T-cell (primary cell): ENCODE results near the gene CELSR1. TPM values are rescaled to one million over a fixed set of nuclear protein-coding genes. Genes with fewer than 3 reads are reported as not detected.

Source experiments
- ATAC-seq, 4 experiments: fragments of 200-7000 bp in 3 of 4; fragments of 150-1000 bp in 1 of 4; cut with Tn5 transposase; replicated peaks in 1 of 4; 1 replicate in 3 of 4; 2 replicates in 1 of 4; pipeline ENCODE4 v1.10.0; 2021; ENCODE audit warnings: moderate library complexity in 3 of 4, mild to moderate bottlenecking in 2 of 4, moderate number of reproducible peaks in 1 of 4
- CTCF ChIA-PET, 2 donors: fragments of 300-600 bp; sonication (Branson Sonifier 250); formaldehyde crosslinking; loops; one replicate each; lab custom pipeline; 2022; ENCODE audit warnings: antibody characterized with exemption in 2 of 2; lab: Charles Lee
- POLR2A ChIA-PET, 2 donors: fragments of 300-600 bp; sonication (Branson Sonifier 250); formaldehyde crosslinking; loops; one replicate each; lab custom pipeline; 2022; ENCODE audit warnings: antibody characterized with exemption in 2 of 2; lab: Charles Lee
- DNase-seq, 35 experiments: peaks; one replicate each; pipeline versions ENCODE4 v3.0.0 to v3.0.0-alpha.2; 2013 to 2023
- H3K27ac ChIP-seq: one replicate; pipeline ENCODE4 v1.5.1; 2013; ENCODE audit warnings: low read length
- H3K27me3 ChIP-seq, 2 experiments: replicated peaks in 1 of 2; 1 replicate in 1 of 2; 2 replicates in 1 of 2; pipeline versions ENCODE4 v1.6.1 to v1.7.0; 2013; ENCODE audit warnings: low read length in 1 of 2, mixed read lengths in 1 of 2; ENCODE audit not compliant: control insufficient read depth in 2 of 2, insufficient read depth in 2 of 2; ENCODE audit errors: extremely low read depth in 1 of 2
- H3K36me3 ChIP-seq, 2 donors: 1 replicate in 1 of 2; 2 replicates in 1 of 2; pipeline versions ENCODE4 v1.6.1 to v1.7.0; 2013; ENCODE audit warnings: low read length in 1 of 2; ENCODE audit not compliant: control insufficient read depth in 2 of 2, insufficient read depth in 1 of 2; ENCODE audit errors: extremely low read depth in 1 of 2
- H3K4me1 ChIP-seq, 2 experiments: 1 replicate in 1 of 2; 2 replicates in 1 of 2; pipeline versions ENCODE4 v1.6.1 to v1.7.0; 2013; ENCODE audit warnings: low read length in 2 of 2, mixed read lengths in 1 of 2; ENCODE audit not compliant: insufficient read depth in 2 of 2, control insufficient read depth in 1 of 2; ENCODE audit errors: extremely low read depth in 1 of 2
- H3K4me3 ChIP-seq, 2 donors: 1 replicate in 1 of 2; 2 replicates in 1 of 2; pipeline versions ENCODE4 v1.5.1 to v1.7.0; 2013; ENCODE audit warnings: mild to moderate bottlenecking in 2 of 2, low read length in 1 of 2, moderate library complexity in 1 of 2; ENCODE audit not compliant: control insufficient read depth in 1 of 2; ENCODE audit errors: extremely low read depth in 1 of 2
- H3K9me3 ChIP-seq: 2 replicates; pipeline ENCODE4 v1.7.0; 2013
- H3K27ac Mint-ChIP-seq, 2 donors: one replicate each; pipeline ENCODE4 v1.8.0; 2020 to 2021; ENCODE audit warnings: mild to moderate bottlenecking in 2 of 2, mixed read lengths in 2 of 2
- H3K27me3 Mint-ChIP-seq, 2 donors: one replicate each; pipeline ENCODE4 v1.8.0; 2021 to 2022; ENCODE audit warnings: mixed read lengths in 2 of 2
- H3K36me3 Mint-ChIP-seq: one replicate; pipeline ENCODE4 v1.8.0; 2021; ENCODE audit warnings: mixed read lengths
- H3K4me1 Mint-ChIP-seq, 3 donors: one replicate each; pipeline ENCODE4 v1.8.0; 2020 to 2022; ENCODE audit warnings: mixed read lengths in 3 of 3, mild to moderate bottlenecking in 1 of 3
- H3K4me3 Mint-ChIP-seq, 3 donors: one replicate each; pipeline ENCODE4 v1.8.0; 2020 to 2022; ENCODE audit warnings: mild to moderate bottlenecking in 3 of 3, mixed read lengths in 3 of 3, moderate library complexity in 3 of 3
- H3K9me3 Mint-ChIP-seq, 3 donors: one replicate each; pipeline ENCODE4 v1.8.0; 2020 to 2022; ENCODE audit warnings: mixed read lengths in 3 of 3
- WGBS: methylation state at CpG from one replicate; pipeline ENCODE4 v1.1.5; 2013; ENCODE audit warnings: missing lambda C conversion rate; ENCODE audit not compliant: insufficient coverage; 5-methylcytosine and 5-hydroxymethylcytosine counted together
- total RNA-seq, 35 experiments: library from RNA in 6 of 35; stranded (reverse) in 6 of 35; fragments of 120-200 nt in 1 of 35; gene quantifications; one replicate each; pipeline versions ENCODE4 v1.2.1 to v1.2.4 and lab custom pipeline; 2013 to 2026

Gene CELSR1
- total RNA-seq, 5 donors from 2014 or later (not counting 1 experiment from before 2014, with no cell fraction given), result 1.1 to 2.7 (median 1.6) TPM

- POLR2A ChIA-PET, result no interaction called here
- H3K27ac ChIP-seq, result peak overlapping the region; percentile 41
- H3K36me3 ChIP-seq, result peaks cover 0 to 6% of the 10 kb centered on the region in 2 donors
- peak overlapping the region; percentile 79 to 82 (median 80) for H3K4me3 Mint-ChIP-seq
- H3K4me1 Mint-ChIP-seq, result peaks cover 32 to 46% (median 45%) of the 10 kb centered on the region in 3 donors
- H3K27ac Mint-ChIP-seq, result peak overlapping the region; percentile 76 to 86
- H3K27me3 ChIP-seq, result no peaks in the 10 kb centered on the region
- no peaks in the 10 kb centered on the region for H3K9me3 ChIP-seq
- H3K4me3 ChIP-seq, result peak overlapping the region; percentile 46 to 62
- peak in 2 of 35 experiments; percentile 10 to 22 for DNase-seq
- peak in 1 of 4 experiments; percentile 6 for ATAC-seq
- WGBS, result 45% methylated on average over 4 of the region's 10 CpGs
- H3K9me3 Mint-ChIP-seq, result peaks cover 5 to 12% (median 9%) of the 10 kb centered on the region in 3 donors
- H3K27me3 Mint-ChIP-seq, result no peaks in the 10 kb centered on the region
- CTCF ChIA-PET, result interaction anchor here (0.7 to 1.6 kb wide), 2 partner anchors 228 to 1358 kb away, joined by 3 to 4 read pairs; no protein-coding TSS in a partner anchor
- peaks cover 9 to 33% of the 10 kb centered on the region in 2 experiments for H3K4me1 ChIP-seq
- no peaks in the 10 kb centered on the region for H3K36me3 Mint-ChIP-seq
These were observed 38.6 kb upstream of the CELSR1 start for GRCh38 chr22:46575911-46576555.

- peak overlapping the region; percentile 73 to 86 for H3K27ac Mint-ChIP-seq
- Histone ChIP-seq H3K27ac (no peak overlapping the region), H3K36me3 (peaks cover 0 to 6% of the 10 kb centered on the region in 2 donors), H3K4me3 (no peak overlapping the region), H3K9me3 (no peaks in the 10 kb centered on the region), H3K4me1 (peaks cover 9 to 33% of the 10 kb centered on the region in 2 experiments), H3K27me3 (no peaks in the 10 kb centered on the region)
- no peaks in the 10 kb centered on the region for H3K27me3 Mint-ChIP-seq
- H3K4me1 Mint-ChIP-seq, result peaks cover 32 to 42% (median 41%) of the 10 kb centered on the region in 3 donors
- H3K4me3 Mint-ChIP-seq, result peak overlapping the region; percentile 79 to 82 (median 80)
- ATAC-seq (no peak), DNase-seq (no peak)
- peaks cover 5 to 12% (median 9%) of the 10 kb centered on the region in 3 donors for H3K9me3 Mint-ChIP-seq
- no peaks in the 10 kb centered on the region for H3K36me3 Mint-ChIP-seq
- ChIA-PET CTCF (interaction anchor here in 1 of 2 donors (0.7 kb wide), 1 partner anchor 187 kb away, joined by 3 read pairs; the partner anchor contains the start of gene TBC1D22A), POLR2A (no interaction called here)
- WGBS, result 90% methylated on average over 16 of the region's 19 CpGs
These were observed 37.8 kb upstream of the CELSR1 start for GRCh38 chr22:46574993-46575910.

GRCh38 chr22:46574438-46574992 is 37.1 kb upstream of the CELSR1 start:
- DNase-seq, result no peak
- peak overlapping the region in 2 of 3 donors; percentile 79 to 82 for H3K4me3 Mint-ChIP-seq
- Histone ChIP-seq H3K27me3 (no peaks in the 10 kb centered on the region), H3K4me1 (peaks cover 9 to 33% of the 10 kb centered on the region in 2 experiments), H3K27ac (no peak overlapping the region), H3K9me3 (no peaks in the 10 kb centered on the region), H3K36me3 (no peaks in the 10 kb centered on the region), H3K4me3 (no peak overlapping the region)
- ChIA-PET CTCF (interaction anchor here in 1 of 2 donors (0.7 kb wide), 1 partner anchor 188 kb away, joined by 3 read pairs; the partner anchor contains the start of gene TBC1D22A), POLR2A (no interaction called here)
- peaks cover 31 to 35% (median 34%) of the 10 kb centered on the region in 3 donors for H3K4me1 Mint-ChIP-seq
- peak overlapping the region in 1 of 2 donors; percentile 86 for H3K27ac Mint-ChIP-seq
- 96% methylated on average over 13 of the region's 15 CpGs for WGBS
- ATAC-seq, result no peak
- no peaks in the 10 kb centered on the region for H3K27me3 Mint-ChIP-seq
- H3K9me3 Mint-ChIP-seq, result peaks cover 5 to 12% (median 9%) of the 10 kb centered on the region in 3 donors
- no peaks in the 10 kb centered on the region for H3K36me3 Mint-ChIP-seq

- Histone ChIP-seq H3K27me3 (no peaks in the 10 kb centered on the region), H3K4me1 (peaks cover 9 to 29% of the 10 kb centered on the region in 2 experiments), H3K9me3 (no peaks in the 10 kb centered on the region), H3K36me3 (no peaks in the 10 kb centered on the region), H3K27ac (no peak overlapping the region), H3K4me3 (no peak overlapping the region)
- ATAC-seq (no peak), DNase-seq (no peak)
- Mint-ChIP-seq H3K4me3 (peak overlapping the region in 1 of 3 donors; percentile 79), H3K27ac (no peak overlapping the region), H3K9me3 (peaks cover 5 to 12% (median 9%) of the 10 kb centered on the region in 3 donors), H3K27me3 (no peaks in the 10 kb centered on the region), H3K4me1 (peaks cover 26 to 30% (median 28%) of the 10 kb centered on the region in 3 donors), H3K36me3 (no peaks in the 10 kb centered on the region)
- 95% methylated on average over 13 of the region's 18 CpGs for WGBS
- POLR2A ChIA-PET, result no interaction called here
- CTCF ChIA-PET, result no interaction called here
These were observed 36.5 kb upstream of the CELSR1 start for GRCh38 chr22:46573781-46574437.

GRCh38 chr22:46572911-46573780 is 35.7 kb upstream of the CELSR1 start:
- Histone ChIP-seq H3K27ac (no peak overlapping the region), H3K27me3 (no peaks in the 10 kb centered on the region), H3K36me3 (no peaks in the 10 kb centered on the region), H3K4me3 (no peak overlapping the region), H3K9me3 (no peaks in the 10 kb centered on the region), H3K4me1 (peaks cover 6 to 21% of the 10 kb centered on the region in 2 experiments)
- no peaks in the 10 kb centered on the region for H3K27me3 Mint-ChIP-seq
- H3K27ac Mint-ChIP-seq, result no peak overlapping the region
- peaks cover 19 to 22% (median 21%) of the 10 kb centered on the region in 3 donors for H3K4me1 Mint-ChIP-seq
- no peak overlapping the region for H3K4me3 Mint-ChIP-seq
- ATAC-seq (no peak), DNase-seq (no peak)
- peaks cover 5 to 12% (median 9%) of the 10 kb centered on the region in 3 donors for H3K9me3 Mint-ChIP-seq
- CTCF ChIA-PET, result no interaction called here
- 100% methylated on average over 11 of the region's 19 CpGs for WGBS
- POLR2A ChIA-PET, result no interaction called here
- no peaks in the 10 kb centered on the region for H3K36me3 Mint-ChIP-seq
